Omental fat pad (tissue), 4 donors: ENCODE data around the gene SLC19A1. TPM values are rescaled to one million over a fixed set of nuclear protein-coding genes. Genes with fewer than 3 reads are reported as not detected.

Experiments used
- ATAC-seq: fragments of 150-250 bp; one replicate; pipeline ENCODE4 v1.9.1; 2016; ENCODE audit warnings: mild to moderate bottlenecking, moderate library complexity; ENCODE audit not compliant: low FRiP score
- DNase-seq: peaks from one replicate; pipeline ENCODE4 v3.0.0-alpha.2; 2019; ENCODE audit warnings: low spot score
- CTCF ChIP-seq, 3 donors: fragments of 450-650 bp; IDR thresholded peaks; one replicate each; pipeline ENCODE4 v1.5.1; 2016 to 2017; ENCODE audit warnings: antibody characterized with exemption in 3 of 3, mild to moderate bottlenecking in 3 of 3, moderate library complexity in 2 of 3
- small RNA-seq: library from RNA; depleted of rRNA; stranded (forward); fragments of <200 nt; gene quantifications from one replicate; pipeline ENCODE3, GENCODE V24; 2016
- total RNA-seq, 4 donors: library from RNA; depleted of rRNA; stranded (reverse); fragments of >200 nt; gene quantifications; one replicate each; pipeline ENCODE4 v1.1.0, GENCODE V29; 2016

SLC19A1 gene
- total RNA-seq, 4 donors from 2014 or later: 5.8 to 18.6 (median 14.6) TPM

GRCh38 chr21:45448810-45449657 is 93.2 kb downstream of the SLC19A1 start:
- DNase-seq (no peak), ATAC-seq (peak; percentile 9)
- no peak for TF ChIP-seq CTCF (IDR thresholded peaks at IDR 0.05)

- DNase-seq: no peak
- TF ChIP-seq CTCF (IDR thresholded peaks at IDR 0.05): no peak
- no peak for ATAC-seq
Observed at GRCh38 chr21:45448283-45448809, 93.9 kb downstream of the SLC19A1 start.

Small RNA genes within 50 kb of the gene (small RNA-seq; reads per million reads assigned to genes)
- gene MIR6815: not detected

Other genes starting within 250 kb of the SLC19A1 start
- gene COL18A1, start 137.3 kb downstream of the SLC19A1 start, total RNA-seq: 100 to 1,000 TPM in 2 of 4 donors, 10 to 100 TPM in 2; 64.7 to 110 (median 98.9) TPM
- 10 to 100 TPM in 3 of 4 donors, 1 to 10 TPM in 1; 1.1 to 26.8 (median 14.8) TPM for gene PCBP3, start 101.3 kb upstream of the SLC19A1 start, total RNA-seq